Activated CD4-positive, alpha-beta T cell treated with anti-CD3 and anti-CD28 coated beads, Interleukin-2, amount 50 U/mL, for 16 hours (primary cell): ENCODE measurements around the gene NAT8L.

Experiments used
- DNase-seq: peaks from one replicate; pipeline ENCODE4 v3.0.0-alpha.2; 2020

Gene NAT8L

DNA sequence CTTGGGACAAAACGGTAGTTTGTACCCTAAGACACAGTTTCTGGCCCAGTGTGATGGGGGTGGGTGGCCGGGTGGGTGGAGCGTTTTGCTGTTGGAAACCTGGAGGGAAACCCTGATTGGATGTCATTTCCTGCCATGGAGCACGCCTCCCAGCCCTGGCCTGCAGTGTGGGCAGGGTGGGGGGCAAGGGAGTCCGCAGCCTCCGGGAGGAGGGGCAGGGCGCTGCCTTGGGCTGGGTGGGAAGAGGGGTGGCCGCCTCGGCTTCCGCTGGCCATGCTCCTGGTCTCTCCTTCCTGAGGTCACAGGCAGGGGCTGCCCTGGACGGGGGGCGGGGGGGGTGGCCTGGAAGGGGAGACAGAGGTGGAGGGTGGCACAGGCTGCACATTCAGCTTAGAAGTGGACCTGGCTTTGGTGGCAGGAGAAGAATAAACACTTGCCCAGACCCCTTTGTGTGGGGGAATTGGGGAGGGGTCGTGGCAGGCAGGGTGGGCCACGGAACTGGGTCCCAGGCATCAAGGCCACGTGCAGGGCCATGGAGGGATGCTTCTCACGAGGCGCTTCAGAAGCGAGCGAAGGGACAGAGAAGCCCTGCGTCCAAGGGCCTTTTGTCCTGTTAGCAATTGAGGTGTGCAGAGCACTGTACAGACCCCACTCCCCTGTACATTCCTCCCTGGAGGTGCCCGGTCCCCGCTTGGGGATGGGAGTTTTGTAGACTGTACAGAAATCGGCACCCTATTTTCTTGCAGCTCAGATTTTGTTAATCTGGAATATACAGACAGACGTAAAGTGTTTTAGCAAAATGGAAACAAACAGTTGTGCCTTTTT lies 6.2 kb downstream of the NAT8L start:
- no peak for DNase-seq

DNA sequence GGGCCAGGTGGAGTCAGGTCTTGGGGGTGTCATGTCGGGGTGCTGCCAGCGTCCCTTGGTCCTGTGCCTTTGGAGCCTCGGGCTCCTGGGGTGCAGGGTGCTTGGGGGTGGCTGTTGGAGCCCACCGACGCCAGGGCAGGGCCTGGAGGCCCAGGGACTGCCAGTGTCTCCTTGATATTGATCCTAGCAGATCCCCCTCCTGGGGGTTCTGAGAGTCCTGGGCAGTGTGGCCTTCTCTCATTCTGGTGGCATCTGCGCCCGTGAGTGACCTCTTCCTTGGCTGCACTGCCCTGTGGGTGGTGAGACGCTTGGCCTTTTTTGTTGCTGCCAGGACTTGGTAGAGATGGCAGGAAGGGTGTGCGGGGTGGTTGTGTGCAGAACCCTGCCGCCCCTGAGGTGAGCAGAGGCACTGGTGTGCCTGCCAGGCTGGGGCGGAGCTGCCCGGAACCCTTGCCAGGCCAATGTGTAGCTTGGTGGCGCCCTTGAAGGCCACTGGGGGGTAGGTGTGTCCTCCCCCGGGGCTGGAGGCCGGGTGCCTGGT lies 7.0 kb downstream of the NAT8L start:
- no peak for DNase-seq

DNA sequence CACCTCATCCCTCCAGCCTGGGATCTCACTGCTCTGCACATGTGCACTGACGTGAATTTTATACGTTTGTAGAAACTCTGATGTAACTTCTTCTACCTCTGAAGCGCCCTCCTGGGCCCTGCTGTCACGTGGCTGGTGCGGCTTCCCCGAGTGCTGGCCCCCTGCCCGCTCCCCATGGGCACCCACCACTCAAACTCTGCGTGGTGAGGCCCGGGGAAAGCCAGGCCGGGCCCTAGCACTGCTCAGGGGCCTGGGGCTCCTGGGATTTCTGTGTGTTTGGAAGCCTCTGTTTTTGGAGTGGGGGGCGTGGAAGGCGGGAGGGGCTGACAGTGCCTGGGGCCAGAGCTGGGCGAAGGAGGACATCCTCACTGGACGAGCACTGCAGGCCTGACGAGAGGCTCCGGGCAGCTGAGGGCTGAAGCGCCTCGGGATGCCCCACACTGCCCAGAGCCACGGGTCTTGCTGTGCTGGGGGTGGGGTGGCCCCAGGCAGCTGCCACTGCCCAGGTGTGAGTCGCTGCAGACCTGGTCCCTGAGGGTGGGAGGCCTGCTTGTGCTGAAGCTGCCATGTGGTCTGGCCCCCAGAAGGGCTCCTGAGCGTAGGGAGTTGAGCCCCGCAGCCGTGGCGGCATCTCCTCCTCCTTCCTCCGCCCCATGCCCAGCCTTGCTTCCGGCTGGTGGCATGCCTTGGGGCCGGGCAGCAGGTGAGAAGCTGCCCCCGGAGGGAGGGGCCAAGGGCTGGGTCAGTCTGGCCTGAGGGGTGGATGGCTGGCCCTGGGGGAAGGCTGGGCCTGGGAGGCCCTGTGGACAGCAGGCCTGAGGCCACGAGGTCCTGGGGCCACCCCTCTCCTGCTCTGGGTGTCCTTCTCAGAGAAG lies 7.7 kb downstream of the NAT8L start:
- no peak for DNase-seq

DNA sequence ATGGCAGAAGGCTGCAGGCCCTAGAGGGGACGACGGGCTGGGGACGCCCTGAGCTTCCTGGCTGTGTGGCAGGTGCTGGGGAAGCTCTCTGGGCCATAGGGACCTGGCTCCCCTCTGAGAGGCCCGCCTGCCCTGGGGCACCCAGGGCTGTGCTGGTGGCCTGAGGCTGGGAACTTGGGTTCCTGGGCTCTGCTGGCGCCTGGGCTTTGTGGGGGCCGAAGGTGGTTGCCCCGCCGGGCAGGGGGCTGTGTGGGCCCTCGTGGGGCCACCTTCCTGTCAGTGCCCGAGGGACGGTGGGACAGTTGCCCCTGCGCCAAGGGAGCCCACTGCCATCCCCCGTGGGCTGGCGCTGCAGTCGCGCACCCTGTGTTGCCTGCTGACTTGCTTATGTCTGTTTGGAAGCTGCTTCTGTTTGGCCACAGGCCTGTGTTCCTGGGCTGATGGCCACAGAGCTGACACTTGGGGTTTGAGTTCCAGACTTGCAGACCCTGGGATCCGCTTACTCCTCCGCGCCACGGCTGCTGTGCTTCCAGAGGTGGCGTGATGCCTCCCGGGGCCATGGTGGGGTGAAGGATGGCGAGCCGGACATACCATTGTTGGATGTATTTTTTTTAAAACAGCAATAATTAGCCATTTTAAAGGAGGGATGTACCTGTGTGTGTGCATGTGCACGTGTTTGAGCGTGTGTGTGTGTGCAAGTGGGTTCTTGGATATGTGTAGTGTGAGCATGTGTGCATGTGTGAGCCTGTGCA lies 8.5 kb downstream of the NAT8L start:
- DNase-seq = no peak

DNA sequence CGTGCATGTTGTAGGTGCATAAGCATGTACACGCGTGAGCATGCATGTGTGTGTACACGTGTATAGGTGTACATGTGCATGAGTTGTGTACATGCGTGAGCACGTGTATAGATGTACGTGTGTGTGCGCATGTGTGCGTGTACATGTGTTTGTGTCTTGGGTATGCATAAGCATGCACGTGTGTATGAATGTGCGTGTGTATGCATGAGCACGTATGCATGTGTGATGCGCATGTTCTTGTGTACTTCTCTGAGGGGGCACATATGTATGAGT lies 9.0 kb downstream of the NAT8L start:
- no peak for DNase-seq

DNA sequence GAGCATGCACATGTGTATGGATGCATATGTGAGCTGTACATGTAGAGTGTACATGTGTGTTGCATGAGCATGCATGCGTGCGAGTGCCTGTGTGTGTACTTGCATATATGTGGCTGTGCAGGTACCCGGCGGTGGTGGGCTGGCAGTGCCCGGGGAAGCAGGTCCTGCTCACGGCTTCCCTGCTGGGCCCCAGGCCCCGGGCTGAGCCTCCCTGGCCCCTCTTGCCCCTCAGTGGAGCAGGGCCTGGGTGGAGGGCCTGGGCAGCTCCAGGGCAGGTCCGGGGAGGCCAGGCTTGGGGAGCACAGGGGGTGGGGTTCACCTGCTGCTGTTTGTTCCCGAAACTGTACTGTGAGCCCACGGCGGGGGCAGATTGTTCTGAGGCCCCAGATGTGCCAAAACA lies 9.4 kb downstream of the NAT8L start:
- DNase-seq = no peak

DNA sequence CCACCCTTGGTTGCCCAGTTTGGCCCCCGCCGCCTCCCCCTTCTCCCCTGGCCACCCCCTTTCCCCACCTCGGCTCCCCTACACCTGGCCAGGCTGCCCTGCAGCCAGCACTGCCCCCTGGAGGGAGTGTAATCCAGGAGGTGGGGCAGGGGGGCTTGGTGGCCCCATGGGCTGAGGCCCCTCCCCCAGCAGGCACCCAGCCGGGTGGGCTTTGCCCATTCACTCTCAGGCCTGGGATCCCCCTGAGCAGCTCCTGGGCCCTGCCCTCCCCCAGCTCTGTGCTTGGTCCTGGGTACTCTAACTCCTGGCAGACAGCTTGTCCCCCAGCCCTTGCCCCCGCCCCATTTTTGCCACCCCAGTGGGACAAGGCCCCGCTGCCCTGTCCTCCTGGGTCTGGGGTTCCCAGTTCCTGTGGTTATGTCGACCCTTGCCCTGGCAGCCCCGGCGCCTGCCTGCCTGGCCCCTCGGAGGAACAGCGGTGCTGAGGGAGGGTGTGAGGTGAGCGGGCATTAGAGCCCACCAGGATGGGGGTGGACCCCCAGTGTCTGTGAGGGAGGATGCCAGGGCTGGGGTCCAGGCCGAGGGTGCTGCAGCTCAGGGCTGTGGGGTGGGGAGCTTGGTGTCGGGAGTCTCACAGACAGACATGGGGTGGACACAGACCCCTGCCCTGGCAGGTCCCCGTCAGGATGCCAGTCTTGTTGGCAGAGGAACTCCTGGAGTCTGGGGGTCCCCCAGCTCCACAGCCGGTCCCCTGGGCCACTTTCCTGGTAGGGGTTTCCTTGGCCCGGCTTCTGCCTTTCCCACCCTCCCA lies 10.2 kb downstream of the NAT8L start:
- no peak for DNase-seq

DNA sequence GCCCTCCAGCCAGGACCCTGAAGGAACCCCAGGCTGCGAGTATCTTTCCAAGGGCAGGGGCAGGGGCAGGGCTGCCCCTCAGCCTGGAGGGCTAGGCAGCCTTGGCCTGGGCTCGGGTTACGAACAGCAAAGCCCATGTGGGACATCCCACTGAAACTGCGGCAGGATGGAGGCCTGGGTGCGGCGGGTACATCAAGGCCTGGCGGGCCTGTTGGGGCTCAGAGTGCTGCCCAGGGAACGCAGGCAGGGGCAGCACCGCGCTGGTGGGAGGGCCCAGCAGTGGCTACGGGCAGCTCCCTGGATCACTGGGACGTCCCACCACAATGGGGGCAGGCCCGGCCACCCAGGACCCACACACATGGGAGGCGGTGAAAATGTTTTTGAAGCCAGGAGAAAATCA lies 10.9 kb downstream of the NAT8L start:
- DNase-seq = no peak

DNA sequence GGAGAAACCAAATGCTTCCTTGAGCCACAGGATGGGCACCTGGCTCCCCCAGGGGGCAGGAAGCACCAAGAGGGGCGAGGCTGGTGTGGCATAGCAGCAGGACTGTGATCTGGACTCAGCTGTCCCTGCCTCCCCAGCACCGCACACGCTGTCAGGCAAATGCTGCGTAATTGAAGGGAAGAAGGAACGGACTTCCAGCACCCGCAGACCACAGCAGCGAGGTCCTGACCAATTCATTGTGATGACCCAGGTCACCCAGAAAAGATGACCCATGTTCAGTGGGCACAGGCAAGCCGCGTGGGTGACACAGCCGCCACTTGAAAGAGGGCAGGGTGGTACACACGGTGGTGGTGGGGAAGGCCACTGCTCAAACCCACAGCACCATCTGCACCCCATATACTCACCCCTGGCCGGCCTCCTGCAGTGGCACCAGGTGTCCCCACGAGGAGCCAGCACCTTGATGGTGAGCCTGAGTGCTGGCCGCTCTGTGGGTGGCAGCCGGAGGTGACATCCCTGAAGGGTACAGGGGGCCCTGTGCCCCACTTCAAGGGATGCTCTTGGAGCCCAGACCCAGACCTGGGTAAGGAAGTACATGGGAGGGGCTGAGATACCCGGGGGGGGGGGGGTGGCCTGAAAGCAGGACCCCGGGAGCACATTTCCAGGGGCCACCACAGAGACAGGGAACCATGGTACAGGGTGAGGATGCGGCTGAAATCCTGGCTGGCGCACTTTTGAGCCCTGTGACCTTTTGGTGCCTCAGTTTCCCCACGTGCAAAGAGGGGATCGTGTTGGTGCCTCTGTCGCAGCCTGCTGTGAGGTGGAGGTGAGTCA lies 11.5 kb downstream of the NAT8L start:
- no peak for DNase-seq

DNA sequence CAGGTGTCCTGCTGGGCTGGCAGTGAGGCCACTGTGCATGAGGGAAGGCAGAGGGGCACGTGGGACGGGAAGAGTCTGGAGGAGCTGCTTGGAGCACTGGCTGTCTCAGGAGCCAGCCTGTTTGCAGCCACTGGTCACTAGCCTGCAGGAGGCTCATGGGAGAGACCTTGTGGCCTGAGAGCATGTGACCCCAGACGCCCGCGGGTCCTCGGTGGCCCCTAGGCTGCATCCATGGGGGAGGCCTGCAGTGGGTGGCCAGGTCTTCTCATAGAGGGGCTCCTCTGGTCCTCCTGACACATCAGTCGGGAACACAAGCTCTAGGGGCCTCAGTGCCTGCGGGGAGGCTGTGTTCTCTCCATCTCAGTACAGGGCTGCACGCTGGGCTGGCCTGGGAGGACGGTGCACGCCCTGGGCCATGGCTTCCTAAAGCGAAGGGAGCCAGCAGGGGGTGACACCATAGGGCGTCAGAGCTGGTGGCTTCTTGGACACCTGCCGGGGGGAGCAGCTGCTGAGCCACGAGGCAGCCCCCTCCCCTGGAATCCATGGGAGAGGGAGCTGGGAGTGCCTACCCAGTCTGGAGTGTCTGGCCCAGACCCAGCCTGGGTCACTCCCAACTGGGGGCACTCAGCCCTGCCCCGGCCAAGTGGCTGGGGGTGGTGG lies 12.3 kb downstream of the NAT8L start:
- DNase-seq = no peak

DNA sequence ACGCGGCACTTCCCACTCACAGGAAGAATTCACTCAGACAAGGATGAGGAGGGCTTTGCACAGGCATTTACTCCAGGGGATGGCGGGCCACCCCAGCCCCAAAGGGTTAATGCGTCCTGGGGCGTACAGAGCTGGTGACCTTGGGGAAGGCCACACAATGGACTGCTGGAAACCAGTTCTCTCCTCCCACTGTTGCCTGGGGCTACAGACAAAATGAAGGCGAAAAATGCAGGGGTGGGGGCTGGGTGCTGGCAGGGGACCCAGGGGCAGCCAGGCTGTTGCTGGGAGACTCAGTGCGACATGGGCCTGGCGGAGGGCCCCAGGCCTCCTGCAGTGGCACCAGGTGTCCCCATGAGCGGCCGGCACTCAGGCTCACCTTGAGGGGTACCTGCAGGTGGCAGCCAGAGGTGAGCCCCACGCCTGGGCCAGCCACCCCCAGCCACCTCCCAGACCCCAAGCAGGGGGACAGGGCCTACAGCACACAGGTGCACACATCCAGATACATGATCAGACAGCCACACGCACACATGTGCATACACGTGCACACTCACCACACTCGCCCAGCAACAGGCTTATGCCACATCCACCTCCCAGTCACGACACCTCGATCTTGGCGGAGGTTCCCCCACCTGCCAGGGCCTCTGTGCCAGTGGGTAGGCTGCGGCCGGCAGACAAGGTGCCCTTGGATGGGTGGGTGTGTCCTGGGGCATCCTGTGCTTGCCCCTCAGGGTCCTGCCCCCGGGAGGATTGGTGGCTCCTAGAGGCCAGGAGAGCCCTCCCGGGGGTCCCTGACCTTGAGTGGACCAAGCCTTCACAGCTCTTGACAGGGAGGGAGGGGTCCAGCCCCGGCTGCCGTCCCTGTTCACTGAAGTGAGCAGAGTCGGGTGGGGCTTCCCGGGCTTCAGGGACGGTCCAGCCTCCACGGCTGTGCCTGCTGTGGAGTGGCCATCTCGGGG lies 13.1 kb downstream of the NAT8L start:
- DNase-seq = no peak

DNA sequence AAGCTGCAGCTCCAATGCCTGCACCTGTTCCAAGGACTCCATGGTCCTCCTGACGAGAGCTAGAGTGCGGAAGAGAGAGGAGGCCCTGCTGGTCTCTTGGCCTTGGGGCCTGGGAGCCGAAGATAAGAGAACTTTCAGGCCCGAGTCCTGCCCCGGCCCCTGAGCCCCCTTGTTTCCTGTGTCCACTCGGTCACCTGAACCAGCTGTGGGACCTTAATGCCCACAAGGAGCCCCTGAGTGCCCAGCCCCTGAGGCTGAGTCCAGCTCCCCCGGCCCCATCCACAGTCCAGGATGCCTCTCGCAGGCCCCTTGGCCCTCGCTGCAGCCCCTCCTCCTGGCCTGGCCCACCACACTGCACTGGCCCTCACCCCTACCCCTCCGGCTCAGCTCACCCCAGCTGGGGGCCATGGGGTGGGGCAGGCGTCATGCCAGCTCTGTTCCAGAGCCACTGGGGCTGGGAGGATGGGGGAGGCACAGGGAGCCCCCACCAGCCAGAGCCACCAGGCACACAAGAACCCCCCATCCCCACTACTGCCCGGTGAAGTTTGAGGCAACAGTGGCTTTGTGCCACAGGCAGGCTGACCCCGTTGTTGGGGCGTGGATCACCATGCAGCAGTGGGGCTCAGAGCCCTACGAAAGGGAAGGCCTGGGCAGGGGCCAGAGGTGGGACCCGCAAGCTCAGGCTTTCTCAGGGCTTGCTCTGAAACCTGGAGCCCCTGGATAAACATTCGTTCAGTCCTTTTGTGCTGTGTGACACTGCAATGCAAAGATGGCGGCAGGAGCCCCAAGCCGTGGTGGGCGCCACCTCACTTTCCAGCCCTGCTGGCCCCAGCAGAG lies 14.1 kb downstream of the NAT8L start:
- no peak for DNase-seq

DNA sequence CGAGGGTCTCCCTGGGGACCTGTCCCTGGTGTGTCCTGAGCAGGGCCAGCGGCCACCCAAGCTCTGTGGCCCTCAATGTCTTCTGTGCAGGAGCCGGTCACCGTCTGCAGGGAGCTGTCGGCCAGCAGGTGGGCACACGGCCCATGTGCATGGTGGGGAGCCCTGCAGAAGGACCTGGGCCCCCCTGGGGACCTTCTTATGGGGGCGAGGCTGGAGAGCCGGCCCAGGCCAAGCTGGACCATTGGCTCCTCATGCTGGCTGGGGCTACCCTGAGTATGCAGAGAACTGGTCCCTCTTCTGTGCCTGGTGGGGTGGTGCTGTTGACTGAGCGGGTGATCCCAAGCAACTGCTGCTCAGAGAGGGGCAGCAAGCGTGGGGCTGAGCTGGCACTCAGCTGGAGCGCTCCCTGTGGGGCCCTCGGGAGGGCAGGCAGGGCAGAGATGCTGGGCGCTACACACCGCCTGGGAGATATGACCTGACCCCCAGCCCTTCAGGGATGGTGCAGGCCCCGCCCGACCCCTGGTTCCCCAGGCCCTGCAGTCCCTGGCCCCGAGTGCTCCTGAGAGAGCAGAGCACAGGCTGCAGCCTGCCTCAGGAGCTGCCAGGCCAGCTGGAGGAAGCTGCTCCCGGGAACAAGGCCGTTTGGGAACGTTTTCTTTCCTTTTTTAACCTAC lies 14.8 kb downstream of the NAT8L start:
- no peak for DNase-seq

DNA sequence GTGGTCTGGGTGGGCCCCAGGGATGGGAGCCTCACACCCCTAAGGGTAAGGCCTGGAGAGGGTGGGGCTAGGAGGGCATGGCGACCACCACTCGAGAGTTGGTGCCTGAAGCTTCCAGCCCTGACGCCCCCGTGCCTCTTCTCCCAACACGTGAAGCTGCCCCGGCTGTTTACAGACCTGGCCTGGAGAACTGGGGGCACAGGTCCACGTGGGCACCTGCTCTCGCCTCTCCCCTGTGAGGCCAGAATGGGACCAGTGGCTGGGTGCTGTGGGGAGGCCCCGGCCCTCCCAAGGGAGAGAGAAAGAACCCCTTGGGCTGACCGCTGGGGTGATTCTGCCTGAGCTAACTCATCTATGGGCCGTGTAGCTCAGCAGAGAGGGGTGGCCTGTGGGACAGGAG lies 15.5 kb downstream of the NAT8L start:
- no peak for DNase-seq

DNA sequence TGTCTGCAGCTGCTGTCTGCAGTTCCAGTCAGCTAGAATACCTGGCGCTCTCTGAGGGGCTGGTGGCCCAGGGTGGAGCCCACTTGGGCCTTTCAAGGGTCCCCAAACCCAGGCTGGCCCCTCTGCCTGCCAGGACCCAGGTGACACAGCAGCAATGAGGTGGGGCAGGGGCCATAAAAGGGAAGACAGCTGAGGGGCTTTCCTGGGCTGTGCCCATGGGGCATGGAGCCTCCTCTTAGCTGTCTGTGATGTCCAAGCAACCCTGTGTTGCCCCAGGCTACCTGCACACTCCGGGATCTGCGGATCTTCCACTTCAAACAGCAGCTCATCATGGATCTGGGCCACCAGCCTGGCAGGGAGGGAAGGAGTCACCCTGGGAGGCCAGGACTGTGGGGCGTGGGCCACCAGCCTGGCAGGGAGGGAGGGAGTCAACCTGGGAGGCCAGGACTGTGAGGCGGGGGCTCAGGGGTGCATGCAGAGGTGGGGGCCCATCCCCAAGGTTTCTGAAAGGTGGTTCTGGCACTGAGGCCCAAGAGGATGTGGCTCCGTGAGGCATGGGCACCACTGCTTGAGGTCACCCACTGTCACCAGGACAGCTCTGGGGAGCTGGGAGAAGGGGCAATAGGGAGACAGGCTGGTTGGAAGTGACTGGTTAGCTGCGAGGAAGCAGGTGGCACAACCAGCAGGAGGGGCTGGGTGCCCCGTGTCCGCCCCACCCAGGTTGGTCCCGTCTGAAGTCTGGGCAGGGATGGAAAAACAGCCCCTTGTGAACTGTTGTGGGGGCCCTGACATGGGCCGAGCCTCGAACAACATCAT lies 16.3 kb downstream of the NAT8L start:
- DNase-seq = no peak

DNA sequence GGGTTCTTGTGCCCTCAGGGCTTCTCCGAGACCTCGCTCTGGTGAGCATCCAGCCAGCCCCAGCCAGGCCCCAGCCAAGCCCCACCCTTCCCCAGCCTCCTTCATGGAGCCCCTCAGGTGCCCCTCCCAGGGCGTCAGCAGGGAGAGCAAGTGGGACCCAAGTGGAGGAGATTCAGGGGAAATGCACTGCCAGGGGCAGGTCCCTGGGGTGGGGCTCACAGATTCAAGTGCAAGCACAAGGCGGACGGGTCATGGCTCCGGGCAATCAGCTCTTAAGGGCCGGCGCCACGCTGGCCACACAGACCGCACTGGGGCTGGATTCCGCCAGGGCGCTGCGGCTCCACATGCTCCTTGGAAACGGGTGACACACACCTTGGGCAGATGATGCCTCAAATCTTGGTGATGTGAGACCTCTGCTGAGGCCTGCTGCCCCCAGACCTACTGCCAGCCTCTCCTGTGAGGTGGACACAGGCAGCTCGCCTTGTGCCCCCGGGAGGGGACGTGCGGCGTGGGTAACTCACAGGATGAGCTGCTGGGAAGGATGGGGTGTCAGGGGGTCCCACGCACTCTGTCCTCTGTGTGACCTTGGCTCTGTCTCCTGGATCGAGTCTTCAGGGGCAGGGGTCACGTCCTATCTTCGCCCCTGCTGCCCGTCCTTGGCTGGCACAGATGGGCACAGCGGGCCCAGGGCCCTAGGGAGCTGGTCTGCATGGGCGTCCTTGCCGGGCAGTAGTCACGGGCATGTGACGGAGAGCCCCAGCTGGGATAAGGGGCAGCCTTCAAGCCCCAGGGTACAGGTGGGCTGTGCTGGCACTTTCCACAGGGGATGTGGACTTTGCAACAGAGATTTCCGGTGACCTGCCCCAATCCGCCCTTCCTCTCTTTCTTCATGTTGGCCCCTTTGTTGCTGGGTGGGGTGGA lies 17.1 kb downstream of the NAT8L start:
- DNase-seq = no peak
